NCI-H1930 (cell line): ENCODE data around the gene ZMYND12.

Experiments
- DNase-seq, 2 experiments: peaks; one replicate each; lab custom pipeline; 2025; lab: John Stamatoyannopoulos, UW

Gene ZMYND12

GRCh38 chr1:42442662-42443061, 13.2 kb downstream of the ZMYND12 start:
- DNase-seq: no peak

GRCh38 chr1:42439940-42440339, 15.9 kb downstream of the ZMYND12 start:
- no peak for DNase-seq

- no peak for DNase-seq
Measured at GRCh38 chr1:42434340-42434739, 21.5 kb downstream of the ZMYND12 start.

GRCh38 chr1:42433369-42433768, 22.5 kb downstream of the ZMYND12 start:
- no peak for DNase-seq

GRCh38 chr1:42432714-42433113, 23.1 kb downstream of the ZMYND12 start:
- DNase-seq: no peak

GRCh38 chr1:42431514-42431913, 24.3 kb downstream of the ZMYND12 start:
- DNase-seq: no peak

- no peak for DNase-seq
Measured at GRCh38 chr1:42430286-42431135, 25.3 kb downstream of the ZMYND12 start.

- no peak for DNase-seq
Measured at GRCh38 chr1:42429603-42430002, 26.2 kb downstream of the ZMYND12 start.

GRCh38 chr1:42427240-42427639, 28.6 kb downstream of the ZMYND12 start:
- no peak for DNase-seq

- no peak for DNase-seq
Measured at GRCh38 chr1:42424201-42424600, 31.6 kb downstream of the ZMYND12 start.

GRCh38 chr1:42423681-42424080, 32.1 kb downstream of the ZMYND12 start:
- DNase-seq: no peak

- DNase-seq: no peak
Measured at GRCh38 chr1:42422737-42423136, 33.1 kb downstream of the ZMYND12 start.

GRCh38 chr1:42420911-42421585, 34.8 kb downstream of the ZMYND12 start:
- DNase-seq: no peak

- DNase-seq: no peak
Measured at GRCh38 chr1:42420121-42420520, 35.7 kb downstream of the ZMYND12 start.

GRCh38 chr1:42419126-42419821, 36.5 kb downstream of the ZMYND12 start:
- DNase-seq: no peak

- DNase-seq: no peak
Measured at GRCh38 chr1:42418516-42418915, 37.3 kb downstream of the ZMYND12 start.

GRCh38 chr1:42417166-42417565, 38.7 kb downstream of the ZMYND12 start:
- no peak for DNase-seq

GRCh38 chr1:42414551-42415496, 41.0 kb downstream of the ZMYND12 start:
- no peak for DNase-seq

GRCh38 chr1:42403880-42404400, 51.9 kb downstream of the ZMYND12 start:
- DNase-seq: no peak

- DNase-seq: no peak
Measured at GRCh38 chr1:42399315-42400100, 56.3 kb downstream of the ZMYND12 start.
